ENCODE measurements around the gene UBA1.

Gene UBA1

DNA sequence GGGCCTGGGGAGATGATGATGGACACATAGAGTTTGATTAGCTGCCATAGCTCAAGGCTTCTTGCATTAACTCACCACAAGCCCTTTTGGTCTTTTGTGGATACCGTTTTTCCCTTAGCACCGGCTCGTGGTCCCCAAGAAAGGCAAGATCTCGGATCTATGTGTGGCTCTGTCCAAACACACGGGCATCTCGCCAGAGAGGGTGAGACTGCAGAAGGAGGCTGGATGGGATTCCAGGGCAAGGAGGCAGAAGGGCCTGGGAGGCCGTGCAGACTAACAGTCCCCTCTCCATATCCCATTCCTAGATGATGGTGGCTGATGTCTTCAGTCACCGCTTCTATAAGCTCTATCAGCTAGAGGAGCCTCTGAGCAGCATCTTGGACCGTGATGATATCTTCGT, 48.7 kb downstream of the UBA1 start:
- Histone ChIP-seq H3K36me3 (ENCODE audit: control insufficient read depth, insufficient read depth, low read length) (peaks cover 7% of the 10 kb centered on the region), H3K4me3 (replicated peaks; ENCODE audit: low read depth, low read length) (no peak overlapping the region), H3K27me3 (replicated peaks; ENCODE audit: control insufficient read depth, insufficient read depth, low read length) (no peaks in the 10 kb centered on the region)
- no peak for DNase-seq (ENCODE audit: extremely low read depth, insufficient read length)
- TF ChIP-seq, protein P1, sequence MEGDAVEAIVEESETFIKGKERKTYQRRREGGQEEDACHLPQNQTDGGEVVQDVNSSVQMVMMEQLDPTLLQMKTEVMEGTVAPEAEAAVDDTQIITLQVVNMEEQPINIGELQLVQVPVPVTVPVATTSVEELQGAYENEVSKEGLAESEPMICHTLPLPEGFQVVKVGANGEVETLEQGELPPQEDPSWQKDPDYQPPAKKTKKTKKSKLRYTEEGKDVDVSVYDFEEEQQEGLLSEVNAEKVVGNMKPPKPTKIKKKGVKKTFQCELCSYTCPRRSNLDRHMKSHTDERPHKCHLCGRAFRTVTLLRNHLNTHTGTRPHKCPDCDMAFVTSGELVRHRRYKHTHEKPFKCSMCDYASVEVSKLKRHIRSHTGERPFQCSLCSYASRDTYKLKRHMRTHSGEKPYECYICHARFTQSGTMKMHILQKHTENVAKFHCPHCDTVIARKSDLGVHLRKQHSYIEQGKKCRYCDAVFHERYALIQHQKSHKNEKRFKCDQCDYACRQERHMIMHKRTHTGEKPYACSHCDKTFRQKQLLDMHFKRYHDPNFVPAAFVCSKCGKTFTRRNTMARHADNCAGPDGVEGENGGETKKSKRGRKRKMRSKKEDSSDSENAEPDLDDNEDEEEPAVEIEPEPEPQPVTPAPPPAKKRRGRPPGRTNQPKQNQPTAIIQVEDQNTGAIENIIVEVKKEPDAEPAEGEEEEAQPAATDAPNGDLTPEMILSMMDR (IDR thresholded peaks at IDR 0.05; ENCODE audit: insufficient read depth, low read length, poor library complexity, severe bottlenecking), result no peak

DNA sequence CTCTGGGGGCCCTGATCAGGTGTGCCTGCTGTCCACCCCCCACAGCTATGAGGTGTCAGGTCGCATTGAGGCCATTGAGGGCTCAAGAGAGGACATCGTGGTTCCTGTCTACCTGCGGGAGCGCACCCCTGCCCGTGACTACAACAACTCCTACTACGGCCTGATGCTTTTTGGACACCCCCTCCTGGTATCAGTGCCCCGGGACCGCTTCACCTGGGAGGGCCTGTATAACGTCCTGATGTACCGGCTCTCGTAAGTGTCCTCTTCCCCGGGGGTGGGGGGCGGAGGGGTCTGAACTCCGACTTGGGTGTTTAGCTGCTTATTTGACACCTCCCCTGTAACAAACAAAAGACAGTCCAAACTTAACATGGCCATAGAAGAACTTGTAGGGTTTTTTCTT, 49.7 kb downstream of the UBA1 start:
- DNase-seq (ENCODE audit: extremely low read depth, insufficient read length), result no peak
- TF ChIP-seq, protein P1 (IDR thresholded peaks at IDR 0.05; ENCODE audit: insufficient read depth, low read length, poor library complexity, severe bottlenecking), result no peak
- Histone ChIP-seq H3K27me3 (replicated peaks; ENCODE audit: control insufficient read depth, insufficient read depth, low read length) (no peaks in the 10 kb centered on the region), H3K4me3 (replicated peaks; ENCODE audit: low read depth, low read length) (no peak overlapping the region), H3K36me3 (ENCODE audit: control insufficient read depth, insufficient read depth, low read length) (peaks cover 7% of the 10 kb centered on the region)

DNA sequence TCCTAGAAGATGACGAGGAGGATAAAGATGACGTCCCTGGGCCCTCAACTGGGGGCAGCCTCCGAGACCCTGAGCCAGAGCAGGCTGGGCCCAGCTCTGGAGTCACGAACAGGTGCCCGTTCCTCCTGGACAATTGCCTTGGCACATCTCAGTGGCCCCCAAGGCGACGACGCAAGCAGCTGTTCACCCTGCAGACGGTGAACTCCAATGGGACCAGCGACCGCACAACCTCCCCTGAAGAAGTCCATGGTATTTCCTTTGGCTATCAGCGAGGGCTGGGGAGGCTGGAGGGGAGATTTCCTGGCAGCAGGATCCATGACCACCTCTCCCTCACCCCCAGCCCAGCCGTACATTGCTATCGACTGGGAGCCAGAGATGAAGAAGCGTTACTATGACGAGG, 51.0 kb downstream of the UBA1 start:
- Histone ChIP-seq H3K4me3 (replicated peaks; ENCODE audit: low read depth, low read length) (no peak overlapping the region), H3K36me3 (ENCODE audit: control insufficient read depth, insufficient read depth, low read length) (peaks cover 7% of the 10 kb centered on the region), H3K27me3 (replicated peaks; ENCODE audit: control insufficient read depth, insufficient read depth, low read length) (no peaks in the 10 kb centered on the region)
- TF ChIP-seq, protein P1 (IDR thresholded peaks at IDR 0.05; ENCODE audit: insufficient read depth, low read length, poor library complexity, severe bottlenecking), result no peak
- no peak for DNase-seq (ENCODE audit: extremely low read depth, insufficient read length)

DNA sequence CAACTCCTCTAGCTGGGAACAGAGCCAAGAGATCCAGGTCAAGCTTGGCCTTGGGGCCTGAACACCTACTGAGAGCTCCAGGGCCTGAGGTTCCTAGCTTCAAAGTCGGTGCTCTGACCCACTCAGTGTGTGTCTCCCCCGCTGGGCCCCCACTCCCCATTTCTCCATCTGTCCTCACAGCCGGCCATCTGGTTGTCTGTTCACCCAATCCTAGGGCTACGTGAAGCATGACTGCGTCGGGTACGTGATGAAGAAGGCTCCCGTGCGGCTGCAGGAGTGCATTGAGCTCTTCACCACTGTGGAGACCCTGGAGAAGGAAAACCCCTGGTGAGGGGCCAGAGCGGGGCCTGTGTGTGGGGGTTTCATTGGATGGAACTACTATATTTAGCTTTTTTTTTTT, 51.5 kb downstream of the UBA1 start:
- TF ChIP-seq, protein P1 (IDR thresholded peaks at IDR 0.05; ENCODE audit: insufficient read depth, low read length, poor library complexity, severe bottlenecking), result no peak
- Histone ChIP-seq H3K36me3 (ENCODE audit: control insufficient read depth, insufficient read depth, low read length) (peaks cover 6% of the 10 kb centered on the region), H3K4me3 (replicated peaks; ENCODE audit: low read depth, low read length) (no peak overlapping the region), H3K27me3 (replicated peaks; ENCODE audit: control insufficient read depth, insufficient read depth, low read length) (no peaks in the 10 kb centered on the region)
- no peak for DNase-seq (ENCODE audit: extremely low read depth, insufficient read length)

DNA sequence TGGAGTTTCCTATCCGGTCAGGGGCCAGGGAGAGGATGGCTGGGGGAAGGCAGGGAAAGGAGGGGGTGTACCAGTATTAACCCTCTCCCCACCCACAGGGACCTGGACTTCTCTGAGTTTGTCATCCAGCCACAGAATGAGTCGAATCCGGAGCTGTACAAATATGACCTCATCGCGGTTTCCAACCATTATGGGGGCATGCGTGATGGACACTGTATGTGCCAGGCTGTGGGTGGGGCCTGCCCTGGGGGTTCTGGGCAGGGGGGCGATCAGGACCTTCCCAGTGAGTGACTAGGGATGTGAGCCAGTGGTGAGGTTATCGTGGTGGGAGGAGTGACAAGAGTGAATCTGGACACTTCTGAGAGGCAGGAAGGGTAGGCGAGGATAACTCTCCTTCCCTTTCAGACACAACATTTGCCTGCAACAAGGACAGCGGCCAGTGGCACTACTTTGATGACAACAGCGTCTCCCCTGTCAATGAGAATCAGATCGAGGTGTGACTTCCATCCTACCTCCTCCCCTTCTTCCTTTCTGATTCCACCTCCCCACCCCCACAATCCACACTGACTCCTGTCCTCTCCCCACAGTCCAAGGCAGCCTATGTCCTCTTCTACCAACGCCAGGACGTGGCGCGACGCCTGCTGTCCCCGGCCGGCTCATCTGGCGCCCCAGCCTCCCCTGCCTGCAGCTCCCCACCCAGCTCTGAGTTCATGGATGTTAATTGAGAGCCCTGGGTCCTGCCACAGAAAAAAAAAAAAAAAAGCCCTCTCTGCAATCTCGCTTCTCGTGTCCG, 53.8 kb downstream of the UBA1 start:
- H3K4me3 ChIP-seq (replicated peaks; ENCODE audit: low read depth, low read length), result no peak overlapping the region
- TF ChIP-seq, protein P1 (IDR thresholded peaks at IDR 0.05; ENCODE audit: insufficient read depth, low read length, poor library complexity, severe bottlenecking), result no peak

DNA sequence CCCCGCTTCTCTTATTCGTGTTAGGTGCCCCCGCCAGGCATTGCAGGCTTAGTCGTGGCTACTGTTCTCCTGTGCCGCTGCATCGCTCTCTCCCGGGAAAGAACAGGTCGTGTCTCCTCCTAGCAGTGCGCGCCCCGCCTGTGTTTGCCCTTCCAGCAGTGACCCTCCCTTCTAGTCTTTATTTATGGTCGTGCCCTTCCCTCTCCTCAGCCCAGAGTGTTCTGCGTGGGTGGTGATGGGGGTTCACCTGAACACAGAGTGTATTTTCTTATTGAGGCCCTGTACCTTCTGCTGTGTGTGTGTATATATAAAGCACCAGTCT, 54.3 kb downstream of the UBA1 start:
- no peaks in the 10 kb centered on the region for H3K27me3 ChIP-seq (replicated peaks; ENCODE audit: control insufficient read depth, insufficient read depth, low read length)

More for the DNA sequence above, 53.8 kb downstream of the UBA1 start:
- H3K27me3 ChIP-seq (replicated peaks; ENCODE audit: control insufficient read depth, insufficient read depth, low read length), result no peaks in the 10 kb centered on the region
- H3K36me3 ChIP-seq (ENCODE audit: control insufficient read depth, insufficient read depth, low read length), result peaks cover 5% of the 10 kb centered on the region
- no peak for DNase-seq (ENCODE audit: extremely low read depth, insufficient read length)

More for the DNA sequence above, 54.3 kb downstream of the UBA1 start:
- TF ChIP-seq, protein P1 (IDR thresholded peaks at IDR 0.05; ENCODE audit: insufficient read depth, low read length, poor library complexity, severe bottlenecking), result no peak
- no peak for DNase-seq (ENCODE audit: extremely low read depth, insufficient read length)
- H3K36me3 ChIP-seq (ENCODE audit: control insufficient read depth, insufficient read depth, low read length), result peaks cover 3% of the 10 kb centered on the region
- H3K4me3 ChIP-seq (replicated peaks; ENCODE audit: low read depth, low read length), result no peak overlapping the region
